ENCODE results near the gene PCMT1.

Gene PCMT1

GRCh38 chr6:149855040-149855654 is 105.6 kb downstream of the PCMT1 start:
- DNase-seq (ENCODE audit: low spot score) = peak; percentile 64

GRCh38 chr6:149855741-149856140 is 106.2 kb downstream of the PCMT1 start:
- no peak for DNase-seq (ENCODE audit: low spot score)

GRCh38 chr6:149856256-149856994 is 106.9 kb downstream of the PCMT1 start:
- DNase-seq (ENCODE audit: low spot score) = no peak

GRCh38 chr6:149857541-149857940 is 108.0 kb downstream of the PCMT1 start:
- DNase-seq (ENCODE audit: low spot score) = no peak

- no peak for DNase-seq (ENCODE audit: low spot score)
Observed at GRCh38 chr6:149859368-149859767, 109.8 kb downstream of the PCMT1 start.

- no peak for DNase-seq (ENCODE audit: low spot score)
Observed at GRCh38 chr6:149859938-149860337, 110.4 kb downstream of the PCMT1 start.

- DNase-seq (ENCODE audit: low spot score) = no peak
Observed at GRCh38 chr6:149860513-149860833, 110.9 kb downstream of the PCMT1 start.

Measured in SW480 (cell line).